Adrenal gland (tissue), 5 donors: ENCODE measurements around the gene OR8B12.

Source experiments
- POLR2A ChIP-seq, 2 donors: fragments of 450-650 bp; IDR thresholded peaks; one replicate each; pipeline ENCODE4 v1.6.1; 2017; ENCODE audit warnings: antibody characterized with exemption in 2 of 2, mild to moderate bottlenecking in 2 of 2, moderate library complexity in 1 of 2
- TF ChIP-seq, protein P1 (sequence below), 6 experiments: fragments of 450-650 bp in 4 of 6; fragments of 200-600 bp in 2 of 6; sonication (generic) in 1 of 6; IDR thresholded peaks; 1 replicate in 5 of 6; 2 replicates in 1 of 6; pipeline versions ENCODE4 v1.5.1 to v1.8.0; 2016 to 2021; ENCODE audit warnings: antibody characterized with exemption in 6 of 6, mild to moderate bottlenecking in 2 of 6, moderate library complexity in 1 of 6
- donor health status: DM: no; HTN: no; CAD: no.

GRCh38 chr11:124534051-124534450, 9.4 kb downstream of the OR8B12 start:
- TF ChIP-seq, protein P1, sequence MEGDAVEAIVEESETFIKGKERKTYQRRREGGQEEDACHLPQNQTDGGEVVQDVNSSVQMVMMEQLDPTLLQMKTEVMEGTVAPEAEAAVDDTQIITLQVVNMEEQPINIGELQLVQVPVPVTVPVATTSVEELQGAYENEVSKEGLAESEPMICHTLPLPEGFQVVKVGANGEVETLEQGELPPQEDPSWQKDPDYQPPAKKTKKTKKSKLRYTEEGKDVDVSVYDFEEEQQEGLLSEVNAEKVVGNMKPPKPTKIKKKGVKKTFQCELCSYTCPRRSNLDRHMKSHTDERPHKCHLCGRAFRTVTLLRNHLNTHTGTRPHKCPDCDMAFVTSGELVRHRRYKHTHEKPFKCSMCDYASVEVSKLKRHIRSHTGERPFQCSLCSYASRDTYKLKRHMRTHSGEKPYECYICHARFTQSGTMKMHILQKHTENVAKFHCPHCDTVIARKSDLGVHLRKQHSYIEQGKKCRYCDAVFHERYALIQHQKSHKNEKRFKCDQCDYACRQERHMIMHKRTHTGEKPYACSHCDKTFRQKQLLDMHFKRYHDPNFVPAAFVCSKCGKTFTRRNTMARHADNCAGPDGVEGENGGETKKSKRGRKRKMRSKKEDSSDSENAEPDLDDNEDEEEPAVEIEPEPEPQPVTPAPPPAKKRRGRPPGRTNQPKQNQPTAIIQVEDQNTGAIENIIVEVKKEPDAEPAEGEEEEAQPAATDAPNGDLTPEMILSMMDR (IDR thresholded peaks at IDR 0.05) = no peak
- no peak for TF ChIP-seq POLR2A (IDR thresholded peaks at IDR 0.05)
